Measurements from ENCODE around the gene OSTM1.
A peak's percentile ranks its signal among the peaks of the same experiment; 100 is the strongest.
"Not testable (repeated sequence)": the region's sequence is repeated elsewhere in the genome, so short reads cannot be mapped to it uniquely, and the experiment has no call there.

Gene OSTM1

GRCh38 chr6:108002365-108003221, 71.9 kb downstream of the OSTM1 start:
- H3K4me3 ChIP-seq (ENCODE audit: low read length), result peak overlapping the region; percentile 10
- no peaks in the 10 kb centered on the region for H3K27me3 ChIP-seq (ENCODE audit: insufficient read depth, low read length)
- no peaks in the 10 kb centered on the region for H3K36me3 ChIP-seq (ENCODE audit: insufficient read depth, low read length)
- H3K4me1 ChIP-seq (ENCODE audit: insufficient read depth, low read length), result peaks cover 13% of the 10 kb centered on the region
- H2AFZ ChIP-seq (ENCODE audit: low read depth, low read length), result peak overlapping the region; percentile 58
- H3K9me3 ChIP-seq (ENCODE audit: low read length), result no peaks in the 10 kb centered on the region

GRCh38 chr6:108001696-108002231, 72.8 kb downstream of the OSTM1 start:
- peaks cover 13% of the 10 kb centered on the region for H3K4me1 ChIP-seq (ENCODE audit: insufficient read depth, low read length)
- H3K36me3 ChIP-seq (ENCODE audit: insufficient read depth, low read length), result no peaks in the 10 kb centered on the region
- H2AFZ ChIP-seq (ENCODE audit: low read depth, low read length), result no peak overlapping the region
- H3K27me3 ChIP-seq (ENCODE audit: insufficient read depth, low read length), result no peaks in the 10 kb centered on the region
- H3K9me3 ChIP-seq (ENCODE audit: low read length), result no peaks in the 10 kb centered on the region
- no peak overlapping the region for H3K4me3 ChIP-seq (ENCODE audit: low read length)

DNA sequence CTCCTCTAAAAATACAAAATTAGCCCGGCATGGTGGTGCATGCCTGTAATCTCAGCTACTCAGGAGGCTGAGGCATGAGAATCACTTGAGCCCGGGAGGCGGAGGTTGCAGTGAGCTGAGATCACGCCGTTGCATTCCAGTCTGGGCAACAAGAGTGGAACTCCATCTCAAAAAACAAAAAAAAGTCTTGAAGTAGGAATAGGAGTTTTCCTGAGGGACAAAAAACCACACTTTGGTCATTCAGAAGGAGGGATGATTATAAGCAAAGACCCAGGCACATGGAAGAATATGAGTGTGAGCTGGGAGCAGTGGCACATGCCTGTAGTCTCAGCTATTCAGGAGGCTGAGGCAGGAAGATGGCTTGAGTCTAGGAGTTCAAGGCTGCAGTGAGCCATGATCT, 74.3 kb downstream of the OSTM1 start:
- not testable (repeated sequence) for H3K27me3 ChIP-seq (ENCODE audit: insufficient read depth, low read length); H3K9me3 ChIP-seq (ENCODE audit: low read length); H3K4me3 ChIP-seq (ENCODE audit: low read length); H3K36me3 ChIP-seq (ENCODE audit: insufficient read depth, low read length); H2AFZ ChIP-seq (ENCODE audit: low read depth, low read length)
- H3K4me1 ChIP-seq (ENCODE audit: insufficient read depth, low read length), result peaks cover 13% of the 10 kb centered on the region

DNA sequence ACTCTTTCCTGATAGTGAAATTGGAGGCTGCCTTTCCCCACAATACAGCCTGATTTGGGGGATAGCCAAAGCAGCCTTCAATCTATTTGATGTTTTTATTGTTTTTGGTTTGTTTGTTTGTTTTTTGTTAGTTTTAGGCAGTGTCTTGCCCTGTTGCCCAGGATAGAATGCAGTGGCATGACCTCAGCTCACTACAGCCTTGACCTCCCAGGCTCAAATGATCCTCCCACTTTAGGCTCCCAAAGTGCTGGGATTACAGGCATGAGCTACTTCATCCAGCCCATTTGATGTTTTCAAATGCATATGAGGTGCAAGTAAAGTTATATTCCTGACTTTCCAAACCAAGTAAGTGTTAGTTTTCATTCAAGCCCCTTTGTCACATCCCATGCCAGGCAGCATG, 75.2 kb downstream of the OSTM1 start:
- no peak overlapping the region for H2AFZ ChIP-seq (ENCODE audit: low read depth, low read length)
- H3K4me1 ChIP-seq (ENCODE audit: insufficient read depth, low read length), result peaks cover 13% of the 10 kb centered on the region
- no peaks in the 10 kb centered on the region for H3K27me3 ChIP-seq (ENCODE audit: insufficient read depth, low read length)
- H3K36me3 ChIP-seq (ENCODE audit: insufficient read depth, low read length), result no peaks in the 10 kb centered on the region
- no peaks in the 10 kb centered on the region for H3K9me3 ChIP-seq (ENCODE audit: low read length)
- no peak overlapping the region for H3K4me3 ChIP-seq (ENCODE audit: low read length)

- Histone ChIP-seq H2AFZ (ENCODE audit: low read depth, low read length) (no peak overlapping the region), H3K4me1 (ENCODE audit: insufficient read depth, low read length) (peaks cover 2% of the 10 kb centered on the region), H3K4me3 (ENCODE audit: low read length) (no peak overlapping the region), H3K27me3 (ENCODE audit: insufficient read depth, low read length) (no peaks in the 10 kb centered on the region), H3K36me3 (ENCODE audit: insufficient read depth, low read length) (no peaks in the 10 kb centered on the region), H3K9me3 (ENCODE audit: low read length) (no peaks in the 10 kb centered on the region)
These were observed 82.6 kb downstream of the OSTM1 start for GRCh38 chr6:107991772-107992550.
